ENCODE data around the gene TERB1.

The TERB1 gene

GRCh38 chr16:66714654-66715307 is 86.6 kb downstream of the TERB1 start:
- no peak for TF ChIP-seq CTCF (IDR thresholded peaks at IDR 0.05; ENCODE audit: low read depth, low read length)
- no peak overlapping the region for H3K4me3 ChIP-seq (ENCODE audit: low read depth, low read length)

GRCh38 chr16:66714062-66714461 is 87.3 kb downstream of the TERB1 start:
- TF ChIP-seq CTCF (IDR thresholded peaks at IDR 0.05; ENCODE audit: low read depth, low read length): no peak
- H3K4me3 ChIP-seq (ENCODE audit: low read depth, low read length): no peak overlapping the region

- H3K4me3 ChIP-seq (ENCODE audit: low read depth, low read length): no peak overlapping the region
- no peak for TF ChIP-seq CTCF (IDR thresholded peaks at IDR 0.05; ENCODE audit: low read depth, low read length)
Observed at GRCh38 chr16:66713076-66713475, 88.3 kb downstream of the TERB1 start.

GRCh38 chr16:66712512-66712911 is 88.9 kb downstream of the TERB1 start:
- TF ChIP-seq CTCF (IDR thresholded peaks at IDR 0.05; ENCODE audit: low read depth, low read length): no peak
- H3K4me3 ChIP-seq (ENCODE audit: low read depth, low read length): no peak overlapping the region

GRCh38 chr16:66711581-66711980 is 89.8 kb downstream of the TERB1 start:
- no peak overlapping the region for H3K4me3 ChIP-seq (ENCODE audit: low read depth, low read length)
- TF ChIP-seq CTCF (IDR thresholded peaks at IDR 0.05; ENCODE audit: low read depth, low read length): no peak

- no peak overlapping the region for H3K4me3 ChIP-seq (ENCODE audit: low read depth, low read length)
- TF ChIP-seq CTCF (IDR thresholded peaks at IDR 0.05; ENCODE audit: low read depth, low read length): no peak
Observed at GRCh38 chr16:66706506-66706880, 94.9 kb downstream of the TERB1 start.

- no peak for TF ChIP-seq CTCF (IDR thresholded peaks at IDR 0.05; ENCODE audit: low read depth, low read length)
- no peak overlapping the region for H3K4me3 ChIP-seq (ENCODE audit: low read depth, low read length)
Observed at GRCh38 chr16:66705790-66706505, 95.4 kb downstream of the TERB1 start.
